Panc1 (cell line): ENCODE results near the gene PYGO2. TPM values are rescaled to one million over a fixed set of nuclear protein-coding genes. Genes with fewer than 3 reads are reported as not detected.

ENCODE experiments used
- ATAC-seq: fragments of 200-7000 bp; cut with Tn5 transposase; 2 replicates; pipeline ENCODE4 v1.9.1; 2020; ENCODE audit warnings: mild to moderate bottlenecking, moderate library complexity
- BruUV-seq: library from RNA; stranded (reverse); fragments of 400-500 nt; replicated peaks from 2 replicates; lab custom pipeline; 2021; lab: Mats Ljungman, UMichigan
- CTCF ChIA-PET: fragments of 300-600 bp; sonication (Branson Sonifier 250); formaldehyde crosslinking; loops from one replicate; lab custom pipeline; 2022; ENCODE audit warnings: antibody characterized with exemption; lab: Charles Lee
- POLR2A ChIA-PET: fragments of 300-600 bp; sonication (Branson Sonifier 250); formaldehyde crosslinking; loops from one replicate; lab custom pipeline; 2022; ENCODE audit warnings: antibody characterized with exemption; lab: Charles Lee
- DNase-seq: peaks from one replicate; pipeline ENCODE4 v3.0.0-alpha.2; 2010; ENCODE audit warnings: low read depth, low spot score
- H3K27ac ChIP-seq: 2 replicates; pipeline ENCODE4 v1.5.1; 2011; ENCODE audit warnings: mild to moderate bottlenecking, low read length, inconsistent platforms
- H3K27me3 ChIP-seq: fragments of 200-500 bp; sonication (Bioruptor generic); 2 replicates; pipeline ENCODE4 v1.6.0; 2014; ENCODE audit warnings: low read length, inconsistent platforms; ENCODE audit not compliant: control insufficient read depth, insufficient read depth
- H3K36me3 ChIP-seq: fragments of 200-500 bp; sonication (Bioruptor generic); 2 replicates; pipeline ENCODE4 v1.5.1; 2014; ENCODE audit warnings: inconsistent platforms, mild to moderate bottlenecking, low read length, moderate library complexity; ENCODE audit not compliant: control insufficient read depth, insufficient read depth
- H3K4me1 ChIP-seq: 2 replicates; pipeline ENCODE4 v1.5.1; 2011; ENCODE audit warnings: inconsistent platforms, mild to moderate bottlenecking, low read length, moderate library complexity; ENCODE audit not compliant: control insufficient read depth, insufficient read depth
- H3K4me3 ChIP-seq, 2 experiments: 2 replicates each; pipeline ENCODE4 v1.5.1; 2011 to 2012; ENCODE audit warnings: low read depth in 2 of 2, low read length in 2 of 2, mild to moderate bottlenecking in 2 of 2, inconsistent platforms in 1 of 2, moderate library complexity in 1 of 2
- H3K9me3 ChIP-seq: fragments of 200-500 bp; sonication (Bioruptor generic); 2 replicates; pipeline ENCODE4 v1.5.1; 2014; ENCODE audit warnings: low read depth, mild to moderate bottlenecking, inconsistent platforms, low read length, moderate library complexity; ENCODE audit not compliant: control insufficient read depth, insufficient read depth
- CTCF ChIP-seq: fragments of 450-650 bp; IDR thresholded peaks from 2 replicates; pipeline ENCODE4 v1.5.1; 2017; ENCODE audit warnings: mild to moderate bottlenecking
- POLR2AphosphoS5 ChIP-seq: IDR thresholded peaks from 2 replicates; pipeline ENCODE4 v1.6.1; 2012; ENCODE audit warnings: mild to moderate bottlenecking, low read depth, low read length, moderate library complexity
- REST ChIP-seq, 2 experiments: IDR thresholded peaks; 2 replicates each; pipeline ENCODE4 v1.6.1; 2011 to 2012; ENCODE audit warnings: low read depth in 2 of 2, control low read depth in 1 of 2, low read length in 1 of 2, mild to moderate bottlenecking in 1 of 2, moderate library complexity in 1 of 2; ENCODE audit not compliant: insufficient read depth in 1 of 2
- SIN3A ChIP-seq: IDR thresholded peaks from 2 replicates; pipeline ENCODE4 v1.6.1; 2012; ENCODE audit warnings: low read depth, mild to moderate bottlenecking, low read length, moderate library complexity, borderline replicate concordance; ENCODE audit not compliant: insufficient read depth
- TCF7L2 ChIP-seq: IDR thresholded peaks from 2 replicates; pipeline ENCODE4 v1.6.1; 2011; ENCODE audit warnings: mild to moderate bottlenecking, low read depth, low read length, inconsistent platforms
- in situ Hi-C: cut with HindIII; loops from 2 replicates; pipeline ENCODE4 v1.10.0; 2016; ENCODE audit warnings: low sequenced_read_pairs, low pct_unique_long_range_greater_than_20kb
- intact Hi-C: fragments of 100-400 bp; cut with micrococcal nuclease; formaldehyde crosslinking; loops from one replicate; pipeline ENCODE4 v1.10.0; 2022; ENCODE audit not compliant: unreplicated experiment
- total RNA-seq: library from RNA; stranded (reverse); gene quantifications from one replicate; pipeline ENCODE4 v1.2.1, GENCODE V29; 2021; ENCODE audit not compliant: unreplicated experiment

Gene PYGO2
- total RNA-seq, 1 experiment from 2014 or later = 41.1 TPM

GRCh38 chr1:155009221-155009711 lies 47.7 kb upstream of the PYGO2 start:
- ChIA-PET POLR2A (interaction anchor here (0.6 kb wide), 1 partner anchor 55 kb away, joined by 8 read pairs; no protein-coding TSS in a partner anchor), CTCF (no interaction called here)
- intact Hi-C loops = no loop called here
- ATAC-seq (no peak), DNase-seq (no peak)
- no peaks in the 10 kb centered on the region for H3K9me3 ChIP-seq
- TF ChIP-seq REST (IDR thresholded peaks at IDR 0.05; ENCODE audit: insufficient read depth in 1 of 2, low read depth in 2 of 2, low read length in 1 of 2) = no peak
- no peak for TF ChIP-seq TCF7L2
- no peak for TF ChIP-seq POLR2AphosphoS5
- TF ChIP-seq SIN3A = no peak
- H3K4me3 ChIP-seq = no peak overlapping the region
- no peak overlapping the region for H3K27ac ChIP-seq
- BruUV-seq = no TSS peak
- H3K36me3 ChIP-seq = 0 out of 2 replicates have a peak, but pooled peaks cover 2% of the 10 kb centered on the region
- in situ Hi-C loops = no loop called here
- no peaks in the 10 kb centered on the region for H3K27me3 ChIP-seq
- peaks cover 54% of the 10 kb centered on the region for H3K4me1 ChIP-seq

GRCh38 chr1:155008015-155008941 lies 46.7 kb upstream of the PYGO2 start:
- no peak for DNase-seq
- Histone ChIP-seq H3K4me1 (peaks cover 54% of the 10 kb centered on the region), H3K27ac (no peak overlapping the region), H3K4me3 (no peak overlapping the region), H3K9me3 (no peaks in the 10 kb centered on the region), H3K36me3 (0 out of 2 replicates have a peak, but pooled peaks cover 2% of the 10 kb centered on the region), H3K27me3 (no peaks in the 10 kb centered on the region)
- no peak for ATAC-seq
- intact Hi-C loops (no loop called here), in situ Hi-C loops (no loop called here)
- POLR2A ChIA-PET = interaction anchor here (0.6 kb wide), 1 partner anchor 56 kb away, joined by 8 read pairs; no protein-coding TSS in a partner anchor
- CTCF ChIA-PET = interaction anchor here (0.7 kb wide), 1 partner anchor 75 kb away, joined by 3 read pairs; no protein-coding TSS in a partner anchor
- TF ChIP-seq TCF7L2 = no peak
- no peak for TF ChIP-seq SIN3A
- TF ChIP-seq CTCF = no peak
- no peak for TF ChIP-seq POLR2AphosphoS5
- no peak for TF ChIP-seq REST (IDR thresholded peaks at IDR 0.05; ENCODE audit: insufficient read depth in 1 of 2, low read depth in 2 of 2, low read length in 1 of 2)
- BruUV-seq = no TSS peak
